Left ventricle myocardium inferior (tissue), 1 donor: ENCODE data around the gene MED27. TPM values are rescaled to one million over a fixed set of nuclear protein-coding genes. Genes with fewer than 3 reads are reported as not detected.

ENCODE experiments used
- DNase-seq: peaks from one replicate; pipeline ENCODE4 v3.0.0-alpha.2; 2020
- H3K27ac ChIP-seq: fragments of 200-600 bp; replicated peaks from 2 replicates; pipeline ENCODE4 v1.8.0; 2021
- H3K27me3 ChIP-seq: fragments of 200-600 bp; 2 replicates; pipeline ENCODE4 v1.8.0; 2021; ENCODE audit warnings: low read depth
- H3K36me3 ChIP-seq: fragments of 200-600 bp; 2 replicates; pipeline ENCODE4 v1.8.0; 2021
- H3K4me1 ChIP-seq: fragments of 200-600 bp; 2 replicates; pipeline ENCODE4 v1.8.0; 2021
- H3K4me3 ChIP-seq: fragments of 200-600 bp; 2 replicates; pipeline ENCODE4 v1.8.0; 2021; ENCODE audit warnings: mild to moderate bottlenecking, moderate library complexity
- H3K9me3 ChIP-seq: fragments of 200-600 bp; replicated peaks from 2 replicates; pipeline ENCODE4 v1.8.0; 2021
- intact Hi-C: fragments of 100-400 bp; cut with micrococcal nuclease; formaldehyde crosslinking; loops from one replicate; pipeline ENCODE4 v1.11.0; 2022
- total RNA-seq: library from RNA; stranded (reverse); fragmentation: NEBNext Ultra II Directional; extraction: Animal tissue kit (Norgen Biotek cat#: 25700); gene quantifications from one replicate; pipeline ENCODE4 v1.2.1, GENCODE V29; 2021
- TF ChIP-seq, protein P1 (sequence below): fragments of 200-600 bp; IDR thresholded peaks from 2 replicates; pipeline ENCODE4 v1.8.0; 2021; ENCODE audit warnings: antibody characterized with exemption, mild to moderate bottlenecking, borderline replicate concordance
- donor health status: DM: no; HTN: yes; CAD: no; lungs with severe emphysema.

Gene MED27
- total RNA-seq, 1 donor from 2014 or later: 16.3 TPM

DNA sequence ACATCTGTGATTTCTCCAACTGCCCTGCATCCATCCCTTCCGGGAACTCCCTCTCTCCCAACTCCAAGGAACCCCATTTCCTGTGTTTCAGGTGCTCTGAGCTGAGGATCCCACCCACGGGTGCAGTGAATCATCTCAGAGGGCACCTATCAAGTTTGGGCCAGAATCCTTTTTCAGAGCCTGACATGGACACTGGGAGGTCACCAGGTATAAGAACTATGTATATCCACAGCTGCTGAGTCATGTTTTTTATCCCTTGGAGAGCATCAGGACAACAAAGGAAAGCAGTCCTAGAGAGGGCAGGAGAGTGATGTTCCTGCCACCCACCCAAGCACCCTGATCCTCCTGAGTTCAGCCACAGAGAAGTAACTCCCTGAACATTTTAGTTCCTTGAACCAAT lies 3.8 kb downstream of the MED27 start:
- TF ChIP-seq, protein P1, sequence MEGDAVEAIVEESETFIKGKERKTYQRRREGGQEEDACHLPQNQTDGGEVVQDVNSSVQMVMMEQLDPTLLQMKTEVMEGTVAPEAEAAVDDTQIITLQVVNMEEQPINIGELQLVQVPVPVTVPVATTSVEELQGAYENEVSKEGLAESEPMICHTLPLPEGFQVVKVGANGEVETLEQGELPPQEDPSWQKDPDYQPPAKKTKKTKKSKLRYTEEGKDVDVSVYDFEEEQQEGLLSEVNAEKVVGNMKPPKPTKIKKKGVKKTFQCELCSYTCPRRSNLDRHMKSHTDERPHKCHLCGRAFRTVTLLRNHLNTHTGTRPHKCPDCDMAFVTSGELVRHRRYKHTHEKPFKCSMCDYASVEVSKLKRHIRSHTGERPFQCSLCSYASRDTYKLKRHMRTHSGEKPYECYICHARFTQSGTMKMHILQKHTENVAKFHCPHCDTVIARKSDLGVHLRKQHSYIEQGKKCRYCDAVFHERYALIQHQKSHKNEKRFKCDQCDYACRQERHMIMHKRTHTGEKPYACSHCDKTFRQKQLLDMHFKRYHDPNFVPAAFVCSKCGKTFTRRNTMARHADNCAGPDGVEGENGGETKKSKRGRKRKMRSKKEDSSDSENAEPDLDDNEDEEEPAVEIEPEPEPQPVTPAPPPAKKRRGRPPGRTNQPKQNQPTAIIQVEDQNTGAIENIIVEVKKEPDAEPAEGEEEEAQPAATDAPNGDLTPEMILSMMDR: no peak
- no peak for DNase-seq
- H3K4me1 ChIP-seq: peaks cover 51% of the 10 kb centered on the region
- no peak overlapping the region for H3K4me3 ChIP-seq
- H3K36me3 ChIP-seq: peaks cover 26% of the 10 kb centered on the region
- H3K27me3 ChIP-seq: no peaks in the 10 kb centered on the region
- H3K27ac ChIP-seq: no peak overlapping the region
- no peaks in the 10 kb centered on the region for H3K9me3 ChIP-seq
- intact Hi-C loops: no loop called here

DNA sequence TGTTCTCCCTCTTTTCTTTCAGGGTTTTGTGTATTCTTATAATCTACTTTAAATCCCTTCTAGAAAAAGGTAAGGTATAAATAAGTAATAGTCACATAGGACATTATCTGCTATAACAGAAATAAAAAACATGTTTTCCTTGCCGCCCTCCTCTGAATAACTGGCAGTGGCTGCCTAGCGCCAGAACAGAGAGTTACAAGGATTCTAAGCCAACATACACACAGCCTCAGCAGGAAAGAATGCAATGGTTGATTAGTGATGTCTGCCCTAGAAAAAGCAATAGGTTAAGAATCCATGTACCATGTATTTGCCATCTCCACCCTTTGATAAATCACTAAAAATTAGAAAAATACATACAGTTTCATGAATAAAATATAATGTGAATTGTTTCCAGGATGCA lies 4.9 kb downstream of the MED27 start:
- peaks cover 58% of the 10 kb centered on the region for H3K4me1 ChIP-seq
- H3K27me3 ChIP-seq: no peaks in the 10 kb centered on the region
- intact Hi-C loops: no loop called here
- no peak overlapping the region for H3K27ac ChIP-seq
- H3K36me3 ChIP-seq: peaks cover 26% of the 10 kb centered on the region
- no peaks in the 10 kb centered on the region for H3K9me3 ChIP-seq
- TF ChIP-seq, protein P1: no peak
- no peak overlapping the region for H3K4me3 ChIP-seq
- DNase-seq: no peak

DNA sequence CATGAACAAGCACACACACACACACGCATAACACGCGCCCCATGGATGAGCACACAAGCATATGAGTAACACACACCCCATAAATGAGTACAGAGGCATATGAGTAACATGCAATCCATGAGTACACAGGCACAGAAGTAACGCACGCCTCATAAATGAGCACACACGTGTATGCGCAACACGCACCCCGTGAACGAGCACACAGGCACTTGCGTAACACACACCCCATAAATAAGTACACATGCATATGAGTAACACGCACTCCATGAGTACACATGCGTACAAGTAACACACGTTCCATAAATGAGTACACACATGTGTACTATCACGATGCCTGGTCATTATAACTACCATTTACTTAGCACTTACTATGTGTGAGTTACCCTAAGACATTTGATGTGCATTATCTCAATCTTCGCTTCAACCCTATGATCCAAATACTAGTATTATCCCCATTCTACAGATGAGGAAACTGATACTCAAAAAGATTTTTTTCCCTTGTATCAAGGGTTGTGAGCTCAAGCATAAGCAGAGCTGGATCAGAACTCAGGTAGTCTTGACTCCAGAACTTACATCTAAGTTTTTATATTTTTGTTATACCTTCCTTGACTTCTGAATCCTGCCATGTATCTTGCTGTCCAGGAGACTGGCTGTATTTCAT lies 7.7 kb downstream of the MED27 start:
- Histone ChIP-seq H3K4me1 (peaks cover 40% of the 10 kb centered on the region), H3K9me3 (no peaks in the 10 kb centered on the region), H3K27me3 (no peaks in the 10 kb centered on the region), H3K4me3 (no peak overlapping the region), H3K27ac (no peak overlapping the region), H3K36me3 (peaks cover 31% of the 10 kb centered on the region)
- intact Hi-C loops: no loop called here
- DNase-seq: no peak
- TF ChIP-seq, protein P1: no peak

DNA sequence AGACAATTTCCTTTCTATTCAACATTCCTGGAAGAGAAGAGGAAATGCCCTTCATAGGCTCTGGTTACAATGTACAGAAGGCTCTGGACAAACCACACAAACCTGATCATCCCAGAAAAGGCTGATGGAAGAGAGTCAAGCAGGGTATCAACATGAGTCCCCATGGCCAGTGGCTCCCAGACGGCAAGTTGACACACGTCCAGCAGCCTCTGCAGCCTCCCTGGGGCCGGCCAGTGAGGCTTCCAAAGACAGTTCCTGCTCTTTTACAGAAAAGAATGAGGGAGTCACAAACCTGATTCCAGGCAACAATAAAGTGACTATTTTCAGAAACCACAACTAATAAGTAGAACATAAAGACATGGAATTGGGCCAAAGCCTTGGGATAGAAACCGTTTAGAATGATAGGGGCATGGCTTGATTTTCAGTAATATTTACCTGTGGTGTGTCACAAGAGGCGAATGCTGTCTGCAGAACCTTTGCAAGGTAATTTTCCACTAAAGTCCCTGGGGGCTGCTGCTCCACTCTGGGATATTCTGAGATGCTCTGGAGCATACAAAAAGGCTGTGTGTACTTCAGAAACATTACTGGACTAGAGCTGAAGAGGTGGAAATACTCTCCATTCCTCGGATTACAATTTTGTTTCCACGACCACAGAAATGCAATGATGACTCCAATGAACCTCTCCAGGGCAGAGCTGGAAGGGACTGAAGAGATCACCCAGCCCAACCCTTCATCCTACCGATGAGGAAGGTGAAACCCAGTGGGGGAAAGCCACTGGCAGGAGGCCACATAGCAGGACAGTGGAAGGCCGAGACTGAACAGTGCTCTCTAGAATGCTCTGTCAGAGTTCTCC lies 10.4 kb downstream of the MED27 start:
- TF ChIP-seq, protein P1: no peak
- intact Hi-C loops: no loop called here

DNA sequence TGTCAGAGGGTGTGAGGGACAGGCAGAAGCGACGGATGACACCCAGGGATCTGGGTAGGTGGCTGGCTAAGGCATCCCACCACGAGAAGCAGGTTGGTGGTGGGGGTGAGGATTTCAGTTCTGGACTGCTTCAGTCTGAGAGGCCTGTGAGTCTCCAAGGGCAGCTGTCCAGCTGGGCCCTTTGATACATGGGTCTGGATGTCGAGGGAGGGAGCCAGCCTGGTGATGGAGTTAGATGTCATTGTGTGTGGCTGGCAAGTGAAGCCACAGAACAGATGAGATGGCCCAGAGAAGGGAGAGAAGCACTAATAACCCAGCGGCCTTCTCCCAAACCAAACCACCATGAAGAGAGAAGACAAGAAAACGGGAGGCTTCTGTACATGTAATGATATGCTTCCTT lies 11.1 kb downstream of the MED27 start:
- Histone ChIP-seq H3K4me3 (no peak overlapping the region), H3K27me3 (no peaks in the 10 kb centered on the region), H3K27ac (no peak overlapping the region), H3K9me3 (no peaks in the 10 kb centered on the region), H3K36me3 (peaks cover 24% of the 10 kb centered on the region), H3K4me1 (peaks cover 42% of the 10 kb centered on the region)
- TF ChIP-seq, protein P1: no peak
- intact Hi-C loops: no loop called here
- no peak for DNase-seq

More for the DNA sequence above, 10.4 kb downstream of the MED27 start:
- Histone ChIP-seq H3K4me1 (peaks cover 39% of the 10 kb centered on the region), H3K9me3 (no peaks in the 10 kb centered on the region), H3K36me3 (peaks cover 24% of the 10 kb centered on the region), H3K4me3 (no peak overlapping the region), H3K27me3 (no peaks in the 10 kb centered on the region), H3K27ac (no peak overlapping the region)
- no peak for DNase-seq
